ENCODE data around the gene FBP2.

The FBP2 gene

GRCh38 chr9:94593459-94594345, at the start of gene FBP2:
Gene FBP2, minus strand, starts transcription at chr9:94593824. Its CDS starts 98 bp downstream, at chr9:94593726.
- DNase-seq = no peak

DNA sequence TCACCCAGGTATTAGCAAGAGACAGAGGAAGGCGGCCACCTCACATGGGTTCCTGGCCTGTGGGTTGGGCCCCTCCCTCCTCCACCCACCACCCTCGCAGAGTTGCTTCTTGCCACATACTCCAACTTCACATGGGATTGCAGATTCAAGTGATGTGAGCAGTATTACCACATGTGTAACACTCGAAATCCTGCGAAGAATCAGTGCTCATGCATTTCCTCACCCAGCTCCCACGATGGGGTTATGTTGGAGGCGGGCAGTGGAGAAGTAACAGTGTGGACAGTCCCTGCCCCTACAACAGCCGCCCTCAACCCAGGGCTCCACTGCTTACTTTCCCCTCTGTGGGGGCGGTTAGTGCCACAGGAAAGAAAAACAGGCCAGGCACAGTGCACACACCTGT, 49.6 kb upstream of the FBP2 start:
- DNase-seq = no peak

GRCh38 chr9:94642501-94642900, 48.9 kb upstream of the FBP2 start:
- no peak for DNase-seq

- no peak for DNase-seq
These were observed 46.4 kb upstream of the FBP2 start for GRCh38 chr9:94639999-94640376.

DNA sequence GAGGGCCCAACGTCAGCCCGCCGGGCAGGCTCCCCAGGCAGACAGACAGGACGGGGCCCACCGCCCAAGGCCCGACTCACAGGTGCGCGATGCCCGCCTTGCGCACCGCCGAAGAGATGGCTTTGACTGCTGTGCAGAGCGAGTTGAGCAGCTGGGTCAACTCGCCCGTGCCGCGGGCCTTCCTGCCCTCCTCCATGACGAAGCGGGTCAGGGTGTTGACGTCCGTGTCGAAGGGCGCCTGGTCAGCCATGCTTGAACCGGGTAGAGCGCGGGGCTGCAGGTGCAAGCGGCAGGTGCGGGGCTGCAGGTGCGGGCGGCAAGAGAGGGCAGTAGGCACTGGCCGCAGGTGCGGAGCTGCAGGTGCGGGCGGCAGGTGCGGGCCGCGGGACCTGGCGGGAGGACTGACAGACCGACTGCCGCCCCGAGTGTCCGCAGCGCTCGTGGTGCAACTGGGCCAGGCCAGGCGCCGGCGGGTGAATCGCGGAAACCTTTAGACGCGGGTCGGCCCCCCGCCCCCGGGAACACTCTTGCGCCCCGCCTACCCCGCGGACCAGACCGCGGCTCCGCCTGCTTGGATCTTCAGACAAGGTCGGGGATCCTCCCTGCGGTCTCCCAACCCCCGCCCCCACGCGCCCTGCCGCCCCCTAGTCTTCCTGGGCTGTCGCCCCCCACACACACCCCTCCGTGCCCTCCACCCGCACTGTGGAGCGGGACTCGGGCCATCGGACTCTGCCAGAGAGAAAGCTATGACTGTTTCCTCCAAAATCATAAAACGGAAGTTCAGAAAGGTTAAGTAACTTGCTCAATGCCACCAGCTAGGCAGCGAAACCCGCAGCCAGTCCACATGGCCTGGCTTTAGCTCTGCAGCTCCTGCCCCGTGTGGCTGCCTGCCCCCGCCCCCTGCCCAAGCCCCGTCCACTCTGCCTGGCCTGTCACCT, 45.7 kb upstream of the FBP2 start, which contains the start of gene FBP1:
FBP1 (minus strand) TSS at position 458 of the 938 bp plus-strand sequence; CDS start at position 250, 208 bp downstream.
- DNase-seq = no peak

GRCh38 chr9:94638335-94639060, 44.9 kb upstream of the FBP2 start:
- DNase-seq = no peak

DNA sequence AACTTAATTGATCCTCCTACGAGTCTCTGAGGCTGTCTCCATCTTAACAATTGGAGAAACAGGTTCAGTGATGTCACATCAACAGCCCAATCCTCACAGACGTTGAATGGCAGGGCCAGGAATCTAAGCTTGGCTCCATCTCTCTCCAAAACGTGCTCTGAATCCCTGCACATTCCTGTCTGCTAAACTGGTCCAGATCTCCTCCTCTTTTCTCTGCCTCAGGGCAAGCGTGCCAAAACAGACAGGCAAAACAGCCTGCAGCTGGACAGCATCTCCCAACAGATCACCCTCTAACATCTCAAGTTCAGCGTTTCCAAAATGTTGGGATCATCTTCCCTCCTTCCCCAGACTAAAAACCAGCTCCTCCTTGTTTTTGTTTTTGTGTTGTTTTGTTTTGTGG, 39.1 kb upstream of the FBP2 start:
- no peak for DNase-seq

- DNase-seq = no peak
These were observed 38.0 kb upstream of the FBP2 start for GRCh38 chr9:94631599-94631998.

- DNase-seq = no peak
These were observed 37.2 kb upstream of the FBP2 start for GRCh38 chr9:94630833-94631232.

GRCh38 chr9:94630281-94630680, 36.7 kb upstream of the FBP2 start:
- no peak for DNase-seq

- no peak for DNase-seq
These were observed 33.7 kb upstream of the FBP2 start for GRCh38 chr9:94627287-94627686.

DNA sequence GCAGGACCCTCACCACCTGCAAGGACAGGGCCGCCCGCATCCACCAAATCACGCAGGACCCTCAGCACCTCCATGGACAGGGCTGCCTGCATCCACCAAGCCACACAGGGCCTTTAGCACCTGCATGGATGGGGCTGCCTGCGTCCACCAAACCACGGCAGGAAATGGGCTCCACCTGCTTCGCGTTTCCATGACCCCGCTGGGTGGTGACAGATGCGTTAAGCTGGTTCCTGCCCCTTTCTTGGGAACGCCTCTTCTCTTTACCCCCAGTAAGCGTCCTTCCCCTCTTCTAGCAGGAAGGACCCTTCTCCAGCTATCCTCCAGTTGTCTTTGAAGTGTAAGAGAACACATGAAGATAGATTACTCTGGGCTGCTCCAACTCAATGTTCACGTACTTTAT, 32.2 kb upstream of the FBP2 start:
- DNase-seq = no peak

DNA sequence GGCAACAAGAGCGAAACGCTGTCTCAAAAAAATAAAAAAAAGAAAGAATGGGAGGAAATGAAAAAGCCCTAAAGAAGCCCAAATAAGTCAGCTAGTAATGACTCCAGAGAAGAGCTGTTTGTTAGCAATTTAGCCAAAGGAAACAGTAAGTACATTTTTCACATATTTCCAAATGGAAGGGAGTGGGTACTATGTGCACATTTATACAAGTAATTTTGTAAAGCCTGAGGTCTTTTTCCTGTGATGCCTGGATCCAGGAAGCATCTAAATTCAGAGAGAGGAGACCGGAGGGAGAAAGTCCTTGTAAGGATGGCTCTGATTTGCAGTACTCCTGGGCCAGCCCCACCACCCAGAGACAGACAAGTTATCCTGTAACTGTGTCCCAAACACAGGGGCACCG, 31.0 kb upstream of the FBP2 start:
- DNase-seq = no peak

DNA sequence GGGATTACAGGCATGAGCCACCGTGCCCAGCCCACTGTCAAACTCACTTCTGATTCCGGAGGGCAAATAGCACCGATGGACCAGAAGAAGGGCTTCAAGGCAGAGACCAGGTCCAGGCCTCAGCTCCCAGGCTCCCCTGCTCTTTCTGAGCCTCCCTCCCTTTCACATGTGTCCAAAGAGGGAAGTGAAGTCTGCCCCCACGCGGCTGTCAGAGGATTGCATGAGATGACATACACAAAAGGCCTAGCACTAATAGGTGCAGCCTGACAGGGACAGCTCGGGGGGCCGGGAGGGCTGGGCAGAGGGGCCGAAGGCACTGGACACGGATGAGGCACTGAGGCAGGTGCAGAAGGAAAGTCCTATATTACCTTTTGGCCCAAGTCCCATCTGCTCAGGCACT, 29.6 kb upstream of the FBP2 start:
- no peak for DNase-seq

- no peak for DNase-seq
These were observed 28.6 kb upstream of the FBP2 start for GRCh38 chr9:94622087-94622800.

GRCh38 chr9:94619026-94619425, 25.4 kb upstream of the FBP2 start:
- no peak for DNase-seq

DNA sequence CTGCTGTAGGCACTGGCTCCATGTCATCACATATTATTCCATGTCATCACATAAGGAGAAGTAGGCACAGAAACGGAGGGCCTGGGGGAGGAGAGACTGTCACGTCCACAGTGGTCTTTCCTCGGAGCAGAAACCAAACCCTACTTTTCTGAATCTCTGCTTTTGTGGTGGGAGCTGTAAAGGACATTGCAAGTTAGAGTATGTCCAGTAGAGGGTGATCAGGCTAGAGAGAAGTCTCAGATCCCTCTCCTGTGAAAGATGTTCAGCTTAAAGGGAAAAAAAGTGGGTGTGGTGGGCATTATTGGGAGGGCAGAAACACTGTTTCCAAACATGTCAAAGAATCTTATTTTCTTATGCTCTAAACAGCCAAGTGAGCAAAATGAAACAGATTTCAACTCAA, 19.4 kb upstream of the FBP2 start:
- no peak for DNase-seq

- DNase-seq = no peak
These were observed 18.4 kb upstream of the FBP2 start for GRCh38 chr9:94612071-94612470.

GRCh38 chr9:94611638-94612068, 18.0 kb upstream of the FBP2 start:
- DNase-seq = no peak

GRCh38 chr9:94610181-94610606, 16.6 kb upstream of the FBP2 start:
- no peak for DNase-seq

- DNase-seq = no peak
These were observed 13.7 kb upstream of the FBP2 start for GRCh38 chr9:94607423-94607691.

- no peak for DNase-seq
These were observed 13.2 kb upstream of the FBP2 start for GRCh38 chr9:94606646-94607422.

Measured in cortex of kidney (tissue), 1 donor.